ENCODE measurements around the gene SP6. TPM values are rescaled to one million over a fixed set of nuclear protein-coding genes. Genes with fewer than 3 reads are reported as not detected.
A peak's percentile ranks its signal among the peaks of the same experiment; 100 is the strongest.

The SP6 gene
- total and polyA plus RNA-seq, 7 donors = 0.04 to 0.27 (median 0.16) TPM; not detected in 4

DNA sequence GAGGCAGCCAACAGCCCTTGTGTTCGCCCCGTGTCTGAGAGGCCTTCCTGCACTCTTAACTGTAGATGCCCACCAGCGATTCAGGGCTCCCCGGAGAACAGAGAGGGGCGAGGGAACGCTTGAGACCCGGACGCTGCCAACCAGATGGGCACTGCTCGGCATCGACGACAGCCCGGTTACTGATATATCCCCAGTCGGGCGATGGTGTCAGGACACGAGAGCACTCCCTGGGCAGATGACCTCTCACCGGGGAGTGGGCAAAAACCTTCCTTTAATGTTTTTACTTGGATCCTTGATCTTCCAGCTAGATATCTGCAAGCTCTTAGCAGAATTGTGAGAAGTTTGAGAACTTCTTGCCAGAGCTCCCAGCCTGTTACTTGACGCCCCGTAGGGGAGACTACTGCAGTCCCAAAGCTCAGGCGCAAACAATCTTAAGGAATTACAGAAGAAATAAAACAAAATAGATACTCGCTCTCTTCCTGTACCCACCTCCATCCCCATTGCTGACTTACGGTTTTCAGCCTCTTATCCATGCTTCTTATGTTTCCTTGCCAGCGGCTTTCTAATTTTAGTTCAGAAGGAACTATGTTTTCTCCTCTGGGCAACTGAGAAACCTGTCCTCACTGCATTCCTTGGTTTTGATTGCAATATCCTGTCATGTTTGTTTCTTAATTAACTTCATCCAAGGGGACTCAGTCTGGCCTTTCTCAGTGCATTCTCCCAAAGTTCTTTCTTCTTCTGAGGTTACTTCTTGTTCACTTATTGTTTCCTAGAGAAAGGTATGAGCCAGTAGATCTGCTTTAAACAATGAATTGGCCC is 45.9 kb upstream of the SP6 start:
- DNase-seq (no peak), ATAC-seq (peak in 2 of 4 donors; percentile 0 to 8)
- Histone ChIP-seq H3K4me1 (peaks cover 57% of the 10 kb centered on the region), H3K27me3 (ENCODE audit: insufficient read depth in 3 of 3, low read length in 2 of 3) (no peaks in the 10 kb centered on the region), H3K9me3 (no peaks in the 10 kb centered on the region), H3K27ac (peak overlapping the region; percentile 97), H3K36me3 (ENCODE audit: insufficient read depth in 1 of 2, low read depth in 1 of 2) (peaks cover under 1 to 12% of the 10 kb centered on the region in 2 donors), H3K4me3 (peak overlapping the region; percentile 82)
- WGBS, 3 donors = 1 to 2% (median 1%) methylated on average over 19 to 22 of the region's 22 CpGs
- intact Hi-C loops (cut with DNase I) = loop anchor here in 1 of 2 donors (1.0 to 5.0 kb wide), 2 partner anchors 50 to 73 kb away; no protein-coding TSS in a partner anchor
- TF ChIP-seq, protein P1, sequence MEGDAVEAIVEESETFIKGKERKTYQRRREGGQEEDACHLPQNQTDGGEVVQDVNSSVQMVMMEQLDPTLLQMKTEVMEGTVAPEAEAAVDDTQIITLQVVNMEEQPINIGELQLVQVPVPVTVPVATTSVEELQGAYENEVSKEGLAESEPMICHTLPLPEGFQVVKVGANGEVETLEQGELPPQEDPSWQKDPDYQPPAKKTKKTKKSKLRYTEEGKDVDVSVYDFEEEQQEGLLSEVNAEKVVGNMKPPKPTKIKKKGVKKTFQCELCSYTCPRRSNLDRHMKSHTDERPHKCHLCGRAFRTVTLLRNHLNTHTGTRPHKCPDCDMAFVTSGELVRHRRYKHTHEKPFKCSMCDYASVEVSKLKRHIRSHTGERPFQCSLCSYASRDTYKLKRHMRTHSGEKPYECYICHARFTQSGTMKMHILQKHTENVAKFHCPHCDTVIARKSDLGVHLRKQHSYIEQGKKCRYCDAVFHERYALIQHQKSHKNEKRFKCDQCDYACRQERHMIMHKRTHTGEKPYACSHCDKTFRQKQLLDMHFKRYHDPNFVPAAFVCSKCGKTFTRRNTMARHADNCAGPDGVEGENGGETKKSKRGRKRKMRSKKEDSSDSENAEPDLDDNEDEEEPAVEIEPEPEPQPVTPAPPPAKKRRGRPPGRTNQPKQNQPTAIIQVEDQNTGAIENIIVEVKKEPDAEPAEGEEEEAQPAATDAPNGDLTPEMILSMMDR (IDR thresholded peaks at IDR 0.05) = no peak

DNA sequence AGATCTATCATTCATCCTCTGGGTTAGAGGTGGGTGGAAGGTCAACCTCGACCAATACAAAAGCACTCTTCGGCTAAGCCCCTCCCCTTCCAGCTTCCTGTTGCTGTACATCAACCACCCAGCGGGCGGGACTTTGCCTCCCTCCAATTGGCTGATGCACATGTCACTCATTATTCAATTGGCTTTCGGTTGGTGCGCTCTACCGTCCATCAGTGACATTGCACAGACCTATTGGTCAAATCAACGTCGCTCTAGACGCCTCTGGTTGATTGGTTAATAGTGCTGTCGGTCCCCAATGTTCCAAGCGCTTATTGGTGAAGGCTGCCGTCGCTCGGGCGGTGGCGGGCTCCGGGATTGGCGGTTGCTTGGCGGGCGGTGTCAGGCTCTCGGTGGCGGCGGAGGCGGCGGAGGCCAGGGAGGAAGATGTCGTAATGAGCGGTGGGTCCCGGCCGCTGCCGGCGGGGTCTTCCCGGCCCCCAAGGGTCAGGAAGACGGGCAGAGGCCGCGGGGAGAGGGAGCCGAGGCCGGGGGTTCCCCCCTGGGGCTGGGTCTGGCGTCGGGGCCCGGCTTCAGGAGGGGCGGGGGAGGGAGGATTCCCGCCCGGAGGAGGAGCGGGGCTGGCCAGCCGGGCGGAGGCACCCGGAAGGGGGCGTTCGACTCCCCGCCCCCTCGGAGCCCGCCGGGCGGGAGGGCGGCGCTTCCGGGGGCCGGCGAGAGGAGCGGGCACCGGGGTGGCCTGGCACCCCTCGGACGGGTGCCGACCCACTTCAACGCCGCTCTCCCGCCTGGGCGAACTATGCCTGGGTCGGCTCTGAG is 45.1 kb upstream of the SP6 start, which contains the start of gene SP2:
SP2 (plus strand) TSS at position 381 of the 816 bp plus-strand sequence; CDS start at position 432, 51 bp downstream.
- DNase-seq (peak; percentile 99), ATAC-seq (peak; percentile 90 to 94 (median 92))
- TF ChIP-seq, protein P1 (IDR thresholded peaks at IDR 0.05) = peak; percentile 7
- H3K27ac ChIP-seq = peak within 1 kb of the TSS; percentile 97
- 0 to 1% (median 0%) methylated on average over 53 to 70 of the region's 70 CpGs for WGBS, 3 donors
- intact Hi-C loops (cut with DNase I) = loop anchor here in 1 of 2 donors (1.0 to 5.0 kb wide), 2 partner anchors 51 to 74 kb away; no protein-coding TSS in a partner anchor
- peaks cover 51% of the 10 kb centered on the region for H3K4me1 ChIP-seq
- peaks cover 0 to 12% of the 10 kb centered on the region in 2 donors for H3K36me3 ChIP-seq (ENCODE audit: insufficient read depth in 1 of 2, low read depth in 1 of 2)
- no peaks in the 10 kb centered on the region for H3K9me3 ChIP-seq
- peak within 1 kb of the TSS; percentile 82 for H3K4me3 ChIP-seq
- H3K27me3 ChIP-seq (ENCODE audit: insufficient read depth in 3 of 3, low read length in 2 of 3) = no peaks in the 10 kb centered on the region

DNA sequence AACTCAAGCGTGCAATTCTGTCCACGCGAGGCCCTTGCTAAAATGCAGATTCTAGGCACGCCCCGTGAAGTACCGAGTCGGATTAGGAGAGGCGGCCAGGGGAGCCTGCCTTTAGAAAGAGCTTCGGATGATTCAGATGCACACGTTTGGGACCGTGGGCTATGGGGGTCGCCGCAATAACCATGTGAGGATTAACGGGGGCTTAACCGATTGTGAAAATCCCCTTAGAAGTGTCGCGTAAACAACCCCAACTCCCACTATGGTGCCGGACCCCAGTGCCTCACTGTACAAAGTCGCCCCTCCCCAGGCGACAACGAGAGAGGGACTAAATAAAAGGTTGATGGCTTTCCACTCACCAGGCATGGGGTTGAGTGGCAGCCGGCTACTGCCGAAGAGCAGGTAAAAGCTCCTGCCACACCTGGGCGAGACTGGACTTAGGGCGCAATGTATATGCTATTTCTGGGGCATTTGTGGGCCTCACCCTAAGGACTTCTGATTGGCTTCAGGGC is 44.4 kb upstream of the SP6 start:
- no peaks in the 10 kb centered on the region for H3K9me3 ChIP-seq
- intact Hi-C loops (cut with DNase I) = loop anchor here in 1 of 2 donors (5.0 kb wide), 1 partner anchor 52 kb away; no protein-coding TSS in a partner anchor
- 0 to 1% (median 1%) methylated on average over 25 of the region's 25 CpGs for WGBS, 3 donors
- H3K27ac ChIP-seq = peak overlapping the region; percentile 93
- H3K4me3 ChIP-seq = peak overlapping the region; percentile 82
- ATAC-seq (peak in 2 of 4 donors; percentile 2 to 23), DNase-seq (peak in 1 of 2 donors; percentile 39)
- peaks cover 0 to 12% of the 10 kb centered on the region in 2 donors for H3K36me3 ChIP-seq (ENCODE audit: insufficient read depth in 1 of 2, low read depth in 1 of 2)
- H3K4me1 ChIP-seq = peaks cover 44% of the 10 kb centered on the region
- TF ChIP-seq, protein P1 (IDR thresholded peaks at IDR 0.05) = no peak
- H3K27me3 ChIP-seq (ENCODE audit: insufficient read depth in 3 of 3, low read length in 2 of 3) = no peaks in the 10 kb centered on the region

DNA sequence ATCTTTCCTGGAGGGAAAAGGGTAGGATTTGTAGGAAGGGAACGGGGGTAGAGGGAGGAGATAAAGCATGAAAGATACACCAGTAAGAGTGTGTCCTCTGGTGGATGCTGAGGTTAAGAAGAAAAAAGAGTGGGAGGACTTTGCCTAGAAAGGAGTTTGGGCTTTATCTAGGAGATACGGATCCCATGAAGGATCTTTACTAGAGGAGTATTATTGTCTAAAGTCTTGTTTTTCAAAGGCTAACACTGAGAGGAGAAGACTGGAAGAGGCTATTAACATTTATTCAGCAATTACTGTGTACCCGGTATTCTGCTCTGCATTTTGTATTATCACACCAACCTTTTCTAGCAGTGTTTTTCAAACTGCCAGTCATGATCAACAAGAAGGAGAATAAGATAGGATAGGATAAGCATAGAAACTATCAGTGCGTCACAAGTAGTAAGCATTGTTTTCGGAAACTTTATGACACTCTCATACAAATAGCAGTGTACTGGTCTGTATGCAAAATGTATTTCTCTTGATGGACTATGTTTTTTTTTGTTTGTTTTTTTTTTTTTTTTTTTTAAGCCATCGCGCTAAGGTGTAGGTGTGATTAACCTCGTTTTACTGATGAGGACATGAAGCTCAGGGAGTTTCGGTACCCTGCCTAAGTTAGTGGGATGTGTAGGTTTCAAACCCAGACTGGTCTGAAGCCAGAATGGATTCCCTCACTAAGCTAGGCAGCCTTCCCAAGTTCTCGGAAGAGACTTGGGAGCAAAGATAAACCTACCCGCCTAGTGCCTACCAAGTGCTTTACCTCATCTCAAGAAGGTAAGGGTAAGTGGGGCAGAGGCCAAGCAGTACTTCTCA is 43.8 kb upstream of the SP6 start:
- intact Hi-C loops (cut with DNase I) = loop anchor here in 1 of 2 donors (5.0 kb wide), 1 partner anchor 53 kb away; no protein-coding TSS in a partner anchor
- ATAC-seq (no peak), DNase-seq (no peak)
- no peaks in the 10 kb centered on the region for H3K27me3 ChIP-seq (ENCODE audit: insufficient read depth in 3 of 3, low read length in 2 of 3)
- no peaks in the 10 kb centered on the region for H3K9me3 ChIP-seq
- peaks cover 0 to 12% of the 10 kb centered on the region in 2 donors for H3K36me3 ChIP-seq (ENCODE audit: insufficient read depth in 1 of 2, low read depth in 1 of 2)
- TF ChIP-seq, protein P1 (IDR thresholded peaks at IDR 0.05) = no peak
- WGBS, 3 donors = 40 to 46% (median 42%) methylated on average over 11 of the region's 11 CpGs
- H3K4me3 ChIP-seq = peak overlapping the region; percentile 82
- peaks cover 38% of the 10 kb centered on the region for H3K4me1 ChIP-seq
- H3K27ac ChIP-seq = peak overlapping the region; percentile 93
